ENCODE results near the gene RNGTT. TPM values are rescaled to one million over a fixed set of nuclear protein-coding genes. Genes with fewer than 3 reads are reported as not detected.

The RNGTT gene
- total RNA-seq, 1 donor from 2014 or later, result 6.1 TPM

DNA sequence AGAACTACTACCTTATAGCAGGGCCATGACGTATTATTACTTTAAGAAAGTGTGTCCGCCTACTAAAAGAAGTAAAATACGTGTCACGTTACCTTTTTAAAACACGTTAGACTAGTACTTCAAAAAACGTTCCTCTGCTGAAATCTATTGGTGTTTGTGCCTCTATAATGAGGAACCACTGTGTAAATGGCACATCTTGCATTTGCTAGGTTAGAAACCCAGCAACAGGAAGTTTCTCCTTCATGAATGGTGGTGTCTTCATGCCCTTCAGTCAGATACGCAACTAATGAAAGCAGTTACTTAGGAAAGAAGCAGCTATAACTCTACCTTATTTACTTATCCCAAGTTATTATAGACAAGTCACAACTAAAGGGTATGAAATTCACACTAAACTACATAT is 343.5 kb downstream of the RNGTT start:
- DNase-seq (ENCODE audit: low spot score), result no peak
- ATAC-seq, result no peak

DNA sequence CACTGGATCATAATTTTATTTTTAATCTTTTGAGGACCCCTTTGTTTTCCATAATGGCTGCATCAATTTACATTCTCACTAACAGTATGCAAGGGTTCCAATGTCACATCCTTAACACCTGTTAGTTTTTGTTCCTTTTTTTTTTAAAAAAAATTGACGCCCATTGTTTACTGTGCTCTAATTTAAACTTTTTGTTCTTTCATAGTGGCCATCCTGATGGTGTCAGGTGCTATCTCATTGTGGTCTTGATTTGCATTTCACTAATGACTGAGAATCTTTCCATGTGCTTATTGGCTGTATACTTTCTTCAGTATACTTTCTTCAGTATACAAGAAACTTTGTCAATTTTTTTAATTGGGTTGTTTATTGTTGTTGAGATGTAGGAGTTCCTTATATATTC is 347.0 kb downstream of the RNGTT start:
- no peak for ATAC-seq
- DNase-seq (ENCODE audit: low spot score), result no peak

- ATAC-seq, result no peak
These were observed 349.0 kb downstream of the RNGTT start for GRCh38 chr6:88614316-88614877.

DNA sequence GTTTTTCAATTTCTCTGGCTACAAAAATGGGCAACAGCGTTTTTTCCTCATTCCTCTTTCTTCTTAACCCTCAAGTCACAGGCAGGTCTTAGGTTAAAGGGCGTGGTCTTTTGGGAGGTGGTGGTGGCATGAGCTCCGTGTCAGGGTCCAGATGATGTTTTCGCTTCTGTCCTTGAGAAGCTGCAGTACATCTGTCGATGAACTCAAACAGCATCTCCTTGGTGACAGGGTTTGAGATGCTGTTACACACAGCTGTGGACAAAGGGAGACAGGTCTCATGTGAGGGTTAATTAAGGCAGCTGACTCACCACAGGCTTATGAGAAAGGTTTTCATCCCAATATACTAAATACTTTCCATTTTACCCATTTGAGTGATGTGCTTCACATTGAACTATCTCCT is 350.8 kb downstream of the RNGTT start:
- no peak for ATAC-seq

More at GRCh38 chr6:88614316-88614877, 349.0 kb downstream of the RNGTT start:
- no peak for DNase-seq (ENCODE audit: low spot score)

GRCh38 chr6:88611721-88612120 is 351.7 kb downstream of the RNGTT start:
- no peak for ATAC-seq
- DNase-seq (ENCODE audit: low spot score), result no peak

More for the DNA sequence above, 350.8 kb downstream of the RNGTT start:
- DNase-seq (ENCODE audit: low spot score), result no peak

DNA sequence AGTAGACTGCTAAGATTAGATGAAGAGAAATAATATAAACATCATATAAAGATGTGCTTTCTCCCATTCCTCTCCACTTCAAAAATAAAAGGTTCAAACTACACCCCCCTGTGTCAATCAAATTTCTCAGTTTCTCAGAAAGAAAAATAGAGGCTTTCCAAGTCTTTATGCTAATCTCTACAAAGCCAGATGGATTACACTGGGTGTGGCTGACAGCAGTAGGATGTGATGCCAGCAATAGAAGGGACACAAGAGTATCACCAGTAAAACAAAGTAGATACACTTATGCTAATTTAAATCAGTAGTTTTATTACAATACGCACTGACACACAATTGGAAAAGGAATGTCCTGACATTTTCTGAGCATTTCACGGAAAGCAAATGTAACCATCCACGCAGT is 353.4 kb downstream of the RNGTT start:
- no peak for ATAC-seq

DNA sequence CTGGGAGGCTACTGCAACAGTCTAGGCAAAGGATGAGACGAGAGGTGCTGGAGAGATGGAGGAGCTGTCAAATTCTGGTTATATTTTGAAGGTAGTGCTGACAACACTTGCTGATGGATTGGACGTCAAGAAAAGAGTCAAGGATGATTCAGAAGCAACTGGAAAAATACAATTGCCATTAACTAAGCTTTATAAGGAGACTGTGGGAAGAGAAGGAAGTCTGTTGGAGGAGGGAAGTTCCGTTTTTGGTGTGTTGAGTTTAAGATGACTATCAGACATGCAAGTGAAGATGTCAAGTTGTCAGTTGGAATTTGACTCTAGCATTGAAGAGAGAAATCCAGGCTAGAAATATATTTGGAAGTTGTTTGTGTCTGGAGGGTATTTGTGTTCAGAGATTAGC is 358.1 kb downstream of the RNGTT start:
- no peak for ATAC-seq
- no peak for DNase-seq (ENCODE audit: low spot score)

More for the DNA sequence above, 353.4 kb downstream of the RNGTT start:
- no peak for DNase-seq (ENCODE audit: low spot score)

DNA sequence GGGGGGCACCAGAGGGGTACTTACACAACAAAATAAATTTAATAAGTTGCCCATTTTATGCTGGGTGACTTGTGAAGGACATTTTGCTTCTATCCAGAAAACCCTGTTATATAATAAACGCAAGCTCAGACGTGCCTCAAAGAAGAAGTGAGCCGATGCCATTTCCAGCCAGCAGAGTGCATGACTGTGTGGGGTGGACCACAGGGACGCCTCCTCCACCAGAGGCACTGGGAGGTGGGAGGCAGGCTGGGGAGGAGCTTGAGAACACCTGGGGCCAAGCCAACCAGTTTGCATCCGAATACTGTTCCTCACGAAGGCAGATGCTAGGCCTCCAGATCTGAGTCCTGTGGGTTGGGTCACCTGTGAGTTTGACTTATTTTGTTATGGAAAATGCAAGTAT is 363.8 kb downstream of the RNGTT start:
- DNase-seq (ENCODE audit: low spot score) (no peak), ATAC-seq (no peak)

DNA sequence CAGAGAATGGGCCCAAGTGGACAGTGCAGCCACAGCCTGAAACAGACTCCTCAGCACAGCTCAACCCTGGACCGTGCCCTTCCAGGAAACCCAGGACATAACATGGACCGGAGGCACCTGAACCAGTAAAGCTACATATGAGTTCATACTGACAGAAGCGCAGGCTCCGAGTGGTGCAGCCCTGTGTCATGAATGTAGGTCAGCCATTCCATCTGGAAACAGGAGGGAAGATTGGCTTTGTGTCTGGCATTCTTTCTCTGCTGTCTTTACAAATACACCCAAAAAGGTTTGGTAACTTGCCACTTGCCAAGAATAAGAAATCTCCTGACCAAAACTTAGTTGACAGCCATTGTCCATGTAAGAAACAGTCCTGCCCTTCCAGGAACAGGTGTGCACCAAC is 366.6 kb downstream of the RNGTT start:
- ATAC-seq, result no peak
- no peak for DNase-seq (ENCODE audit: low spot score)

GRCh38 chr6:88588938-88589337 is 374.5 kb downstream of the RNGTT start:
- no peak for DNase-seq (ENCODE audit: low spot score)
- no peak for ATAC-seq

DNA sequence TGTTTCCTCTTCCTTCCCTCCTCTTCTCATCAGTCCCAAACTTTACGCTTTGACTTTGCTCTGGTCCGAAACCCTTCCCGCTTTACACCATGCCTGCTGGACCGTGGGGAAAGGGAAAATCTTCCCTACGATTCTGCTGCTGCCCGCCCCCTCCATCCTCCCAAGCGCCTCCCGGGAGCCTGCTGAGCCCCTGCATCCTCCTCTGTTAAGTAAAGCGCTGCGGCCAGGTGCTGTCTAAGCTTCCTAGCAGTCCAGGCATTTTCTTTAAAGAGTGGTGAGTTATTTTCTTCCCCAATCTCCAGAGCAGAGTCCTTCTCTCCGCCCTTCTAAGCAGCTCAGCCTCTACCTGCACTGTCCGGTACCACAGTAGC is 376.3 kb downstream of the RNGTT start:
- ATAC-seq, result no peak
- no peak for DNase-seq (ENCODE audit: low spot score)

DNA sequence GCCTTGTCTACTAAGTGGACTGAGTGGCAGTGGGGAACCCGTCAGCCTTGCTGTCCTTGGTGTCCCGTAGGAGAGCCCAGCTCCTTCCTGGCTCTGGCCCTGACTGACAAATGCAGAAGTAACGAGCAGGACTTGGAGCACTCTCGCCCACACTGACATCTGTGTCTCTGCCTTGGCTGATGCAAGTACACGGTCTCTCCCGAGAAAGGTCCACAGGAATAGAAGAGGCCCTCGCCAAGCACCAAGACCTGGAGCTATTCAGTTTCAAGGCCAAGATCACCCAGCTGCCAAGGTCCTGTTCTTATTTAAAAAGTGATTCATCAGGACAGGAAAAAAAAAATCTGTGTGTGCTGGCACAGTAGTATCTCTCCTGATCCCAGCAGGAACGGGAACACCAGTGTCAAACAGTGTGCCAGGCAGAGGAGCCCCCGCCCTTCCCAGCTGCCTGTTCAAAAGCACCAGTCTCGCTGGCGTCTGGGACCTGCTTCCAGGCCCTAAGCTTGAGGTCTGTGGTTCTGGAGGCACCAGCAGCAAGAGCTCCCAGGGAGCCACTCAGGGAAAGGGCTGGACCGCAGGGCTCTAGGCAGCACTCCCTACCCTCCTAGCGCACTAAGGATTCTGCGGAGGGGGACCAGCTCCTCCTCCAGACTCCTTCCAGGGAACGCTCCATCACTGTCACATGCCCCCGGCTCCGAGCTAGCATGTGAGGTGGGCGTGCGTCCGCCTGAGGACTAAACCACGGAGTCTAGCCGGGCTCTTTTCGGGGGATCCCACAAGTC is 376.9 kb downstream of the RNGTT start:
- ATAC-seq (no peak), DNase-seq (ENCODE audit: low spot score) (no peak)

GRCh38 chr6:88585276-88585692 is 378.1 kb downstream of the RNGTT start:
- ATAC-seq (no peak), DNase-seq (ENCODE audit: low spot score) (no peak)

DNA sequence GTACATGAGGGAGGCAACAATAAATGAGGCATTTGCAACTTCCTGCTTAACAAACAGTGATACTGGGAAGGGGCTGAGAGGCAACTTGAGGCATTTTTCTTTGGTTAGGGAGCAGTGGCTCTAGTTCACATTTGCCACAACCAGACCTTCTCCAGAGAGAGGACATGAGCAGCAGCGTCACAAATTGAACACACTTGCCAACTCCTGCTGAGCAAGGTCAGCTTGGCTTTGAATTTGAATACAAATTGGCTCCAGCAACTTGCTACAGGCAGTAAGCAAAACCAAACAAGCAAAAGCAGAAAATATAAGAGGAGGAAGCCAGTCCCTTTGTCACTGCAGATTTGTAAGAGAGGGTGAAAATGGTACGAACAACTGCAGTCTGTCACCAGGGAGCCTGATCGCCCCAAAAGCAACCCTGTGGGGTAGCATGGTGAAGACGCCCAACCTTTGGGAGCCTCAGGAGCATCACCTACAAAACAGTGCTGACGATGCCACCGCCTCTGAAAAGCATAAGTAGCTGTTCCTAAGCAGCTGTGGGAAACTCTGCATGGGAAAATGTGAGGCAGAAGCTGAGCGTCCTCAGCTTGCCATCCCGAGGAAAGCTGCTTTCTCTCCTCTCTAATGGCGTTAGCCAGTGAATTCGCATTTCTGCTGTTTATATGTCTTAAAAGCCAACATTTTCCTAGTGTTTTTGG is 378.7 kb downstream of the RNGTT start:
- ATAC-seq (no peak), DNase-seq (ENCODE audit: low spot score) (no peak)

GRCh38 chr6:88577461-88577860 is 386.0 kb downstream of the RNGTT start:
- no peak for DNase-seq (ENCODE audit: low spot score)

GRCh38 chr6:88575536-88575935 is 387.9 kb downstream of the RNGTT start:
- no peak for ATAC-seq
- DNase-seq (ENCODE audit: low spot score), result no peak

More at GRCh38 chr6:88577461-88577860, 386.0 kb downstream of the RNGTT start:
- no peak for ATAC-seq

DNA sequence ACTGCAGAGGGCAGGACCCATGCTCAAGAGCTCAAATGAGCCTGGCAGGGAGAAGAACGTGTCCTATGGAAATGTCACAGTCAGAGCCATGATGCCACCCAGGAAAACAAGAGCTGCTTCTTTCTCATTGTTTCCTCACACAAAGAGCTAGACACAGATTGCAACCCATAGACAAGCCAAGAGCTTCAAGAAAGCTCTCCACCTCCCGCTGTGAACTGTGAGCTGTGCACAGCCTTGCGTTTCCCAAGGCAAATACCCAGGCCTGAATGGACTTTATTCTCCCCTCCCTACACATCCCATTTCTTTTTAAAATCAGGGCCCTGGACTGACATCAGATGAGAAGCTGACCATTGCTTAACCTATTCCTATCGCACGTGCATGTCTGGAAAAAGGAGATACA is 388.8 kb downstream of the RNGTT start:
- ATAC-seq, result no peak

DNA sequence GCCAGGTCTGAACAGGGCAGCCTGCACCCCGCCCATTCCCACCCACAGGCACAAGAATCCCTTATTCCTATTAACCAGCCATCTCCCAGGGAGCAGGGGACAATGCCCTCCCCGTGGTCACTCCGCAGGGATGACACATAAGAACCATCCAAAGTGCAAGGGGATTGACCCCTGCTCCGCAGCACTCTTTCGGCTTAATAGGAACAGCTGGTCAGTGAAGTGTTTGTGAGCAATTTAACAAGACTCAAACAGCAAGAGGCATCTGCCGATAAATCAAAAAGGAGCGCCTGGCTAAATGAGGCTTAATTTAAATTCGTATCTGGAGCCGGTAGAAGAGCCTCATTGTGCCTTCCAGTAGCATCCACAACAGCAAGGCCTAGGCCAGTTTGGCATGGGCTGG is 389.4 kb downstream of the RNGTT start:
- no peak for ATAC-seq
- DNase-seq (ENCODE audit: low spot score), result no peak

More for the DNA sequence above, 388.8 kb downstream of the RNGTT start:
- DNase-seq (ENCODE audit: low spot score), result no peak

- DNase-seq (ENCODE audit: low spot score) (no peak), ATAC-seq (no peak)
These were observed 389.9 kb downstream of the RNGTT start for GRCh38 chr6:88573561-88573960.

- no peak for DNase-seq (ENCODE audit: low spot score)
- ATAC-seq, result no peak
These were observed 390.8 kb downstream of the RNGTT start for GRCh38 chr6:88572449-88573139.

DNA sequence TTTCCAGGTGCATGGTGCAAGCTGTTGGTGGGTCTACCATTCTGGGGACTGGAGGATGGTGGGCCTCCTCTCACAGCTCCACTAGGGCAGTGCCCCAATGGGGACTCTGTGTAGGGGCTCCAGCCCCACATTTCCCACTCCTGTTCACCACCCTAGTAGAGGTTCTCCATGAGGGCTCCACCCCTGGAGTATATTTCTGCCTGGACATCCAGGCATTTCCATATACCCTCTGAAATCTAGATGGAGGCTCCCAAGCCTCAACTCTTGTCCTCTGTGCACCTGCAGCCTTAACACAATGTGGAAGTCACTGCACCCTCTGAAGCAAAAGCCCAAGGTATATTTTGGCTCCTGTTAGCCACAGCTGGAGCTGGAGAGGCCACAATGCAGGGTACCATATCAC is 393.5 kb downstream of the RNGTT start:
- ATAC-seq, result no peak
- no peak for DNase-seq (ENCODE audit: low spot score)
